ENCODE data around the gene SELENOT.

Gene SELENOT

DNA sequence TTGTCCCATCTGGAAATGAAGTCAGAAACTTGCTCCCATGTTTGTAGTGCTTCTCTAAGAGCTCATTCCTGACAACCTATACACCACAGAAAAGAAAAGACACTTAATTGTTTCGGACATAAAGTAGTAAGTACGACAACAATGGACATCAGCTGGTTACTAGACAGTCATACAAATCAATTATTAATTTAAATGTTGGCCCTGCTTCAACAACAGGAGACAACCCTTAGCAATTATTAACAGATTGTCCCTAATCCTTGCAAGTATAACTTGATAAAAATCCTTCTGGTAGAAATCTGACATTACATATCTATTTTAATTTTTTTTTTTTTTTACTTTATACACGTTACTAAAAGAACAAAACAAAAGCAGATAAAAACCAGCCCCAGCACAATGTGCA lies 70.8 kb downstream of the SELENOT start:
- TF ChIP-seq, protein P1, sequence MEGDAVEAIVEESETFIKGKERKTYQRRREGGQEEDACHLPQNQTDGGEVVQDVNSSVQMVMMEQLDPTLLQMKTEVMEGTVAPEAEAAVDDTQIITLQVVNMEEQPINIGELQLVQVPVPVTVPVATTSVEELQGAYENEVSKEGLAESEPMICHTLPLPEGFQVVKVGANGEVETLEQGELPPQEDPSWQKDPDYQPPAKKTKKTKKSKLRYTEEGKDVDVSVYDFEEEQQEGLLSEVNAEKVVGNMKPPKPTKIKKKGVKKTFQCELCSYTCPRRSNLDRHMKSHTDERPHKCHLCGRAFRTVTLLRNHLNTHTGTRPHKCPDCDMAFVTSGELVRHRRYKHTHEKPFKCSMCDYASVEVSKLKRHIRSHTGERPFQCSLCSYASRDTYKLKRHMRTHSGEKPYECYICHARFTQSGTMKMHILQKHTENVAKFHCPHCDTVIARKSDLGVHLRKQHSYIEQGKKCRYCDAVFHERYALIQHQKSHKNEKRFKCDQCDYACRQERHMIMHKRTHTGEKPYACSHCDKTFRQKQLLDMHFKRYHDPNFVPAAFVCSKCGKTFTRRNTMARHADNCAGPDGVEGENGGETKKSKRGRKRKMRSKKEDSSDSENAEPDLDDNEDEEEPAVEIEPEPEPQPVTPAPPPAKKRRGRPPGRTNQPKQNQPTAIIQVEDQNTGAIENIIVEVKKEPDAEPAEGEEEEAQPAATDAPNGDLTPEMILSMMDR (IDR thresholded peaks at IDR 0.05; ENCODE audit: extremely low read depth, insufficient read depth, missing control alignments) = no peak
- in situ Hi-C loops (cut with MboI; ENCODE audit: low pct_unique_long_range_greater_than_20kb, low sequenced_read_pairs, unreplicated experiment) = no loop called here
- DNase-seq (ENCODE audit: low spot score) = no peak

DNA sequence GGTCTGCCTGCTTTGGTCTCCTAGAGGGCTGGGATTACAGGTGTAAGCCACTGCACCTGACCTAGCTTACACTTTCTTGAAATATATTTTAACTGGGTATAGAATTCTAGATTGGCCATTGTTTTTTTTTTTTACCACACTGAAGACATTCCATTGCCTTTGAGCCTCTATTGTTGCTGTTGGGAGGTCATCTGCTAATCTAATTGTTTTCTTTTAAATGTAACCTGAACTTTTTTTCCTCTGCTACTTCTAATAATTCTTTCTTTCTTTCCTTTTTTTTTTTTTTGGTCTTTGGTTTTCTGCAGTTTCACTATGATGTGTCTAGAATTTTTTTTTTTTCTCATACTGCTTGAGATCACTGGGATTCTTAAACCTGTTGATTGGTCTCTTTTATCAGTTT lies 72.5 kb downstream of the SELENOT start:
- in situ Hi-C loops (cut with MboI; ENCODE audit: low pct_unique_long_range_greater_than_20kb, low sequenced_read_pairs, unreplicated experiment) = no loop called here
- TF ChIP-seq, protein P1 (IDR thresholded peaks at IDR 0.05; ENCODE audit: extremely low read depth, insufficient read depth, missing control alignments) = no peak
- DNase-seq (ENCODE audit: low spot score) = no peak

All from GM13977 (cell line).